GM19193 (cell line): ENCODE results near the gene ACKR2.

ENCODE experiments used
- POLR2A ChIP-seq: IDR thresholded peaks from 4 replicates; pipeline ENCODE4 v1.6.1; 2011; ENCODE audit not compliant: insufficient read depth, insufficient read length; ENCODE audit errors: extremely low read depth

The ACKR2 gene

GRCh38 chr3:42809202-42809601 is at the start of gene ACKR2:
TSS of gene ACKR2 (plus strand) at chr3:42809445. CDS start at chr3:42864503, 55,058 bp downstream.
- no peak for TF ChIP-seq POLR2A

DNA sequence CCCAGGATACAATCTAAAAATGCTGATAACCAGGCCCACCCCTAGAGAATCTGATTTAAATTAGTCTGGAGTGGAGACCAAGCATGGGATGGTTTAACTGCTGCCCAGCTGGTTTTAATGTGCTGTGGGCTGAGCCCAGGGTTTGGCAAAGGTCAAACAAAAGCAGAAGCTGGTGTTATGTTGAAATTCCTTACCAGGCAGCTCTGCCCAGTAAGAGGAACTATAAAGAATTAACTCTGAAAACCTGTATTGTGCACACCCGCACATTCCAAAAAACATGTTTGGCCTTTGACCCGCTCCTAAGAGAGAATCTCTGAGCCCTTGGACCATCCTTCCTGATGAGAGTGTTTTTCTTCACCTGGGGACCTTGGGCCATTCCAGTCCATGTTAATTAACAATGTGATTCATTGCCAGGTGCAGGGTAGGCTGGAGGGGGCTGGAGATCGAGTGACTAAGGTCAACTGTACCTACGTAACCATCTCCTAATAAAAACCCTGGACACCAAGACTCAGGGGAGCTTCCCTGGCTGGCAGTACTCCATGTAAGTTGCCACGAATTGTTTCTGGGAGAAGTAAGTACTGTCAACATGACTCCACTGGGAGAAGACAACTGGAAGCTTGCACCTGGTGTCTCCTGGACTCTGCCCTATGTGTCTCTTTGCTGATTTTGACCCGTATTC is 47.1 kb upstream of the ACKR2 start:
- TF ChIP-seq POLR2A = no peak

- no peak for TF ChIP-seq POLR2A
These were observed 46.2 kb upstream of the ACKR2 start for GRCh38 chr3:42763021-42763420.

DNA sequence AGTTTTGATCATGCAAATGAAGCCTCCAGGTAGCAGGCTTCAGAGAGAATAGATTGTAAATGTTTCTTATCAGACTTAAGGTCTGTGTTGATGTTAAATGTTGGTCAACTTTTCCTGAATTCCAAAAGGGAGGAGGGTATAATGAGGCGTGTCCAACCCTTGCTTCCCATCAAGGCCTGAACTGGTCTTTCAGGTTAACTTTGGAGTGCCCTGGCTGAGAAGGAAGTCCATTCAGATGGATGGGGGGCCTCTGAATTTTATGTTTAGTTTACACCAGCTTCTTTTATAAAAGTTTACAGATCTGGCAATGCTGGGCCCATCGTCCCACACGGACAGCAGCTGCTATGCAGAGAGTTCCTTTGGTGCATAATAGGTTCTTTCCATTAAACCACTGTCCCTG is 45.1 kb upstream of the ACKR2 start:
- TF ChIP-seq POLR2A = no peak

GRCh38 chr3:42764561-42765295 is 44.5 kb upstream of the ACKR2 start:
- no peak for TF ChIP-seq POLR2A

DNA sequence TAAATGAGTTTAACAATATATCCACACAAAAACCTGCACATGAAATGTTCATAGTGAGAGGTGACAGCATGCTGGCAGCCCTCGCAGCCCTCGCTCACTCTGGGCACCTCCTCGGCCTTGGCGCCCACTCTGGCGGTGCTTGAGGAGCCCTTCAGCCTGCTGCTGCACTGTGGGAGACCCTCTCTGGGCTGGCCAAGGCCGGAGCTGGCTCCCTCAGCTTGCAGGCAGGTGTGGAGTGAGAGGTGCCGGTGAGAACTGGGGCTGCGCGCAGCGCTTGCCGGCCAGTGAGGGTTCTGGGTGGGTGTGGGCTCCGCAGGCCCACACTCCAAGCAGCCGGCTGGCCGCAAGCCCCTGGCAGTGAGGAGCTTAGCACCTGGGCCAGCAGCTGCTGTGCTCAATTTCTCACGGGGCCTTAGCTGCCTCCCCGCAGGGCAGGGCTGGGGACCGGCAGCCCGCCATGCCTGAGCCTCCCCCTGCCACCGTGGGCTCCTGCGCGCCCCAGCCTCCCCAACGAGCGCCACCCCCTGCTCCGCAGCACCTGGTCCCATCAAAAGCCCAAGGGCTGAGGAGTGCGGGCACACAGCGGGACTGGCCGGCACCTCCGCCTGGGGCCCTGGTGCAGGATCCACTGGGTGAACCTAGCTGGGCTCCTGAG is 39.6 kb upstream of the ACKR2 start:
- TF ChIP-seq POLR2A = no peak

DNA sequence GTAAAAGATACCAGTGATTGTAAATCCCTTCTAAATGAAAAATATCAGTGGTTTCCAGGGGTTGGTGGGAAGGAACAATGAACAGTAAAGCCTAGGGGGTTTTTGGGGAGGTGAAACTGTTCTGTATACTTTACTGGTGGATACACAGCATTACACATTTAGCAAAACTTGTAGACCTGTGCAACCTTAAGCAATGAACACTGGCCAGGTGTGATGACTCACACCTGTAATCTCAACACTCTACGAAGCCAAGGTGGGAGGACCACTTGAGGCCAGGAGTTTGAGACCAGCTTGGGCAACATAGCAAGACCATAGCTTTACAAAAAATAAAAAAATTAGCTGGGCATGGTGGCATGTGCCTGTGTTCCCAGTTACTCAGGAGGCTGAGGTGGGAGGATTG is 38.0 kb upstream of the ACKR2 start:
- no peak for TF ChIP-seq POLR2A

- TF ChIP-seq POLR2A = peak; percentile 83
These were observed 36.4 kb upstream of the ACKR2 start, which contains the start of gene CCDC13 for GRCh38 chr3:42772670-42773408. TSS of gene CCDC13 (minus strand) at chr3:42773253. CDS start at chr3:42758345, 14,908 bp downstream.

GRCh38 chr3:42773409-42773751 is 35.9 kb upstream of the ACKR2 start:
- TF ChIP-seq POLR2A = no peak

GRCh38 chr3:42778644-42779043 is 30.6 kb upstream of the ACKR2 start:
- TF ChIP-seq POLR2A = no peak

DNA sequence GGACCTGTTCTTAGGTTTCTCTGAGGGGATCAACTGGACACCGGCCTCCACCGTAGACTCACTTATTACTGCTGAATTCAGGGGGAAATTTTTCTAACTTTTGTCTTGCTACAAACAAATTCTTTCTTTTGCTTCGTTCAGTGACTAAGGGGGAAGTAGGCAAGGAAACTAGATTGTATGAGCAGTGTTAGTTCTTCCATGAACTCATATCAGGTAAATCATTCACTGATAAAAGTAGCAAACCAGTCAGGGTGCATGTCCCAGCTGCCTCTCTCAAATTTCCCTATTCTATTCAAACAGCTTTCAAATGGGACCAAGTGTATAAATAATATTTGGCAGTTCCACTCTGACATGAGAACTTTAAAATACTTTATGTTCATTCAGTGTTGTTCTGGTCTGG is 28.8 kb upstream of the ACKR2 start:
- TF ChIP-seq POLR2A = no peak

DNA sequence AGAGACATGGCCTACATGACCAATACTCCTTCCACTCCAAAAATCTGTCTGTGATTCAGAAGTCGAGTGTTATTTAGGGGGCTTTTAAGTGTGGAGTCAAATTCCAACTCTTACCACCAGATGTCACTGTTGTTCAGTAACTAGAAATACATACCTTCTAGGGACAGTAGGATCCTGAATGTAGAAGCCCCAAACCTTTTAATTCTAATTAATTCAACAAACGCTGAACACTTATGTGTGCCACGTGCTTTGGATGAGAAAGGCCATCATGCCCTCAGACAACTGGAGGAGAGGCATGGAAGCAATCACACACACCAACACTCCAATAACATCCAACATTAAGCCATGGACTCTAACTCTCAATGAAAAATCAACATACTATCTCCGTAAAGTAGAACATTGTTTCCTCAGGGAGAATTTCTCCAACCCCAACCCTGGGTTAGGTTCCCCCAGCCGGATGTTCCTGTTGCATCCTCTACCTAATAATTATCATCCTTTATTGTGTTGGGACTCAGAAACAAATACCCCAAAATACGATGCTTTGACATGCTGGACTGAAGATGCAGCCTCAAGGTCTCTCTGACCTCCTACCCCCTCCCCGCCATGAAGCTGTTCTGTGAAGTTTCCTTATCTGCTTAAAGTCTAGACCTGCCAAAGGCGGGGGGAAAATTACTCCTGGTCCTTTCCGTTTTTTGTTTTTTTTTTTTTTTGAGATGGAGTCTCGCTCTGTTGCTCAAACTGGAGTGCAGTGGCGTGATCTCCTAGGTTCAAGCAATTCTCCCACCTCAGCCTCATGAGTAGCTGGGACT is 28.1 kb upstream of the ACKR2 start:
- TF ChIP-seq POLR2A = no peak

DNA sequence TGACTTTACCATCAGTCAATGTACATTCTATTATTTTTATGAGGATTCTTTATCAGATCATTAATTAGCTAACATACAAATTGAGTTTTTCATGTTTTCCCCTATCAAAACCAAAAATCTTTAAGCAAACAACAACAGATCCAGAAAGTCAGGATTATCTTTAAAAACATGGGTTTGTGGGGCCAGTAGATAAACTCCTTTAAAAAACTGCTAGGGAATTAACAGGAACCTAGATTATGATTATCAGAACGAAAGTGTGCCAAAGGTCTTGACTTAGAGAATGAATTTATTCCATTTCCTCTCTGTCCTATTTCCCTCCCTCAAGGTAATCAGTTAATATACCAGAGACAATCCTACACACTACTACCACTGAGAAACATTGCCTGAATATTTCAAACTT is 23.0 kb upstream of the ACKR2 start:
- TF ChIP-seq POLR2A = no peak

- no peak for TF ChIP-seq POLR2A
These were observed 22.6 kb upstream of the ACKR2 start for GRCh38 chr3:42786631-42787030.
